Panc1 (cell line): ENCODE results near the gene CPM. TPM values are rescaled to one million over a fixed set of nuclear protein-coding genes. Genes with fewer than 3 reads are reported as not detected.

ENCODE experiments used
- ATAC-seq: fragments of 200-7000 bp; cut with Tn5 transposase; 2 replicates; pipeline ENCODE4 v1.9.1; 2020; ENCODE audit warnings: mild to moderate bottlenecking, moderate library complexity
- BruUV-seq: library from RNA; stranded (reverse); fragments of 400-500 nt; replicated peaks from 2 replicates; lab custom pipeline; 2021; lab: Mats Ljungman, UMichigan
- CTCF ChIA-PET: fragments of 300-600 bp; sonication (Branson Sonifier 250); formaldehyde crosslinking; loops from one replicate; lab custom pipeline; 2022; ENCODE audit warnings: antibody characterized with exemption; lab: Charles Lee
- POLR2A ChIA-PET: fragments of 300-600 bp; sonication (Branson Sonifier 250); formaldehyde crosslinking; loops from one replicate; lab custom pipeline; 2022; ENCODE audit warnings: antibody characterized with exemption; lab: Charles Lee
- DNase-seq: peaks from one replicate; pipeline ENCODE4 v3.0.0-alpha.2; 2010; ENCODE audit warnings: low read depth, low spot score
- H3K27ac ChIP-seq: 2 replicates; pipeline ENCODE4 v1.5.1; 2011; ENCODE audit warnings: mild to moderate bottlenecking, low read length, inconsistent platforms
- H3K27me3 ChIP-seq: fragments of 200-500 bp; sonication (Bioruptor generic); 2 replicates; pipeline ENCODE4 v1.6.0; 2014; ENCODE audit warnings: low read length, inconsistent platforms; ENCODE audit not compliant: control insufficient read depth, insufficient read depth
- H3K36me3 ChIP-seq: fragments of 200-500 bp; sonication (Bioruptor generic); 2 replicates; pipeline ENCODE4 v1.5.1; 2014; ENCODE audit warnings: inconsistent platforms, mild to moderate bottlenecking, low read length, moderate library complexity; ENCODE audit not compliant: control insufficient read depth, insufficient read depth
- H3K4me1 ChIP-seq: 2 replicates; pipeline ENCODE4 v1.5.1; 2011; ENCODE audit warnings: inconsistent platforms, mild to moderate bottlenecking, low read length, moderate library complexity; ENCODE audit not compliant: control insufficient read depth, insufficient read depth
- H3K4me3 ChIP-seq, 2 experiments: 2 replicates each; pipeline ENCODE4 v1.5.1; 2011 to 2012; ENCODE audit warnings: low read depth in 2 of 2, low read length in 2 of 2, mild to moderate bottlenecking in 2 of 2, inconsistent platforms in 1 of 2, moderate library complexity in 1 of 2
- H3K9me3 ChIP-seq: fragments of 200-500 bp; sonication (Bioruptor generic); 2 replicates; pipeline ENCODE4 v1.5.1; 2014; ENCODE audit warnings: low read depth, mild to moderate bottlenecking, inconsistent platforms, low read length, moderate library complexity; ENCODE audit not compliant: control insufficient read depth, insufficient read depth
- POLR2AphosphoS5 ChIP-seq: IDR thresholded peaks from 2 replicates; pipeline ENCODE4 v1.6.1; 2012; ENCODE audit warnings: mild to moderate bottlenecking, low read depth, low read length, moderate library complexity
- SIN3A ChIP-seq: IDR thresholded peaks from 2 replicates; pipeline ENCODE4 v1.6.1; 2012; ENCODE audit warnings: low read depth, mild to moderate bottlenecking, low read length, moderate library complexity, borderline replicate concordance; ENCODE audit not compliant: insufficient read depth
- TCF7L2 ChIP-seq: IDR thresholded peaks from 2 replicates; pipeline ENCODE4 v1.6.1; 2011; ENCODE audit warnings: mild to moderate bottlenecking, low read depth, low read length, inconsistent platforms
- in situ Hi-C: cut with HindIII; loops from 2 replicates; pipeline ENCODE4 v1.10.0; 2016; ENCODE audit warnings: low sequenced_read_pairs, low pct_unique_long_range_greater_than_20kb
- intact Hi-C: fragments of 100-400 bp; cut with micrococcal nuclease; formaldehyde crosslinking; loops from one replicate; pipeline ENCODE4 v1.10.0; 2022; ENCODE audit not compliant: unreplicated experiment
- total RNA-seq: library from RNA; stranded (reverse); gene quantifications from one replicate; pipeline ENCODE4 v1.2.1, GENCODE V29; 2021; ENCODE audit not compliant: unreplicated experiment
- TF ChIP-seq, protein P1 (sequence below): fragments of 450-650 bp; IDR thresholded peaks from 2 replicates; pipeline ENCODE4 v1.5.1; 2017; ENCODE audit warnings: mild to moderate bottlenecking
- TF ChIP-seq, protein P2 (sequence below), 2 experiments: IDR thresholded peaks; 2 replicates each; pipeline ENCODE4 v1.6.1; 2011 to 2012; ENCODE audit warnings: low read depth in 2 of 2, control low read depth in 1 of 2, low read length in 1 of 2, mild to moderate bottlenecking in 1 of 2, moderate library complexity in 1 of 2; ENCODE audit not compliant: insufficient read depth in 1 of 2

The CPM gene
- total RNA-seq, 1 experiment from 2014 or later, result 11.2 TPM

DNA sequence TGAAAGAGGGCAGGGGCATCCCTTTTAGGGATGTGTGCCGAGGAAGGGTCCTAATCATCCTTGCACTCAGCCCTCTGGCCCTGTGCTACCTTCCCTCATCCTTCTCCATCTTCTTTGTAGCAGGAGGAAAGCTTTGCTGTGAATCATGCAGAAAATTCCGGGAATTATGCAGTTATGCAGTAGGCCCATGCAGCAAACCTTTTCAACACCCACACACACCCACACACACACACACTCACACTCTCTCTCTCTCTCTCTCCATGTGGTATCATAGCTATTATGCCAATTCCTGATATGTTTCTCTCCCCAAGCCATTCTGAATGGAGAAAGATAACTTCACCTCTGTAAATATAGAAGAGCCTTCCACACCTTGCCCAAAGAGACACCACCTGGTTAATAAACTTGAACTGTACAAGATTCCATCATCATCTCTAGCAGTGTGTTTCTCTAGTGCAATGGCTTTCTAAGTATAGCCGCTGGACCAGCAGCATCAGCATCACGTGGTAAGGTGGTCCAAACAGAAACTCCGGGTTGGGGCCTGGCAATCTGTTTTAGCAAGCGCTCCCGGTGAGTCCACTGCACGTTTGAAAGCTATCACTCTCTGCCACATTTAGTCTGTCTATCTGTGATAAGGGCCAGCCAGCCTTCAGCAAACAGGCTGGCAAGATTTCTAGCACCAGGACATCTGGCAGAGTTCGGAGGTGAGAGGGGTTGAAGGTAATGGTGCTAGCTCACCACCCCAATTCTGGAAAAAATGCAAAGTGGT lies 67.4 kb downstream of the CPM start:
- intact Hi-C loops, result loop anchor here (2.0 kb wide), 1 partner anchor 205 kb away; no protein-coding TSS in a partner anchor
- DNase-seq (no peak), ATAC-seq (no peak)
- TF ChIP-seq POLR2AphosphoS5 (no peak), SIN3A (no peak), TCF7L2 (no peak)
- TF ChIP-seq, protein P1, sequence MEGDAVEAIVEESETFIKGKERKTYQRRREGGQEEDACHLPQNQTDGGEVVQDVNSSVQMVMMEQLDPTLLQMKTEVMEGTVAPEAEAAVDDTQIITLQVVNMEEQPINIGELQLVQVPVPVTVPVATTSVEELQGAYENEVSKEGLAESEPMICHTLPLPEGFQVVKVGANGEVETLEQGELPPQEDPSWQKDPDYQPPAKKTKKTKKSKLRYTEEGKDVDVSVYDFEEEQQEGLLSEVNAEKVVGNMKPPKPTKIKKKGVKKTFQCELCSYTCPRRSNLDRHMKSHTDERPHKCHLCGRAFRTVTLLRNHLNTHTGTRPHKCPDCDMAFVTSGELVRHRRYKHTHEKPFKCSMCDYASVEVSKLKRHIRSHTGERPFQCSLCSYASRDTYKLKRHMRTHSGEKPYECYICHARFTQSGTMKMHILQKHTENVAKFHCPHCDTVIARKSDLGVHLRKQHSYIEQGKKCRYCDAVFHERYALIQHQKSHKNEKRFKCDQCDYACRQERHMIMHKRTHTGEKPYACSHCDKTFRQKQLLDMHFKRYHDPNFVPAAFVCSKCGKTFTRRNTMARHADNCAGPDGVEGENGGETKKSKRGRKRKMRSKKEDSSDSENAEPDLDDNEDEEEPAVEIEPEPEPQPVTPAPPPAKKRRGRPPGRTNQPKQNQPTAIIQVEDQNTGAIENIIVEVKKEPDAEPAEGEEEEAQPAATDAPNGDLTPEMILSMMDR, result no peak
- TF ChIP-seq, protein P2, sequence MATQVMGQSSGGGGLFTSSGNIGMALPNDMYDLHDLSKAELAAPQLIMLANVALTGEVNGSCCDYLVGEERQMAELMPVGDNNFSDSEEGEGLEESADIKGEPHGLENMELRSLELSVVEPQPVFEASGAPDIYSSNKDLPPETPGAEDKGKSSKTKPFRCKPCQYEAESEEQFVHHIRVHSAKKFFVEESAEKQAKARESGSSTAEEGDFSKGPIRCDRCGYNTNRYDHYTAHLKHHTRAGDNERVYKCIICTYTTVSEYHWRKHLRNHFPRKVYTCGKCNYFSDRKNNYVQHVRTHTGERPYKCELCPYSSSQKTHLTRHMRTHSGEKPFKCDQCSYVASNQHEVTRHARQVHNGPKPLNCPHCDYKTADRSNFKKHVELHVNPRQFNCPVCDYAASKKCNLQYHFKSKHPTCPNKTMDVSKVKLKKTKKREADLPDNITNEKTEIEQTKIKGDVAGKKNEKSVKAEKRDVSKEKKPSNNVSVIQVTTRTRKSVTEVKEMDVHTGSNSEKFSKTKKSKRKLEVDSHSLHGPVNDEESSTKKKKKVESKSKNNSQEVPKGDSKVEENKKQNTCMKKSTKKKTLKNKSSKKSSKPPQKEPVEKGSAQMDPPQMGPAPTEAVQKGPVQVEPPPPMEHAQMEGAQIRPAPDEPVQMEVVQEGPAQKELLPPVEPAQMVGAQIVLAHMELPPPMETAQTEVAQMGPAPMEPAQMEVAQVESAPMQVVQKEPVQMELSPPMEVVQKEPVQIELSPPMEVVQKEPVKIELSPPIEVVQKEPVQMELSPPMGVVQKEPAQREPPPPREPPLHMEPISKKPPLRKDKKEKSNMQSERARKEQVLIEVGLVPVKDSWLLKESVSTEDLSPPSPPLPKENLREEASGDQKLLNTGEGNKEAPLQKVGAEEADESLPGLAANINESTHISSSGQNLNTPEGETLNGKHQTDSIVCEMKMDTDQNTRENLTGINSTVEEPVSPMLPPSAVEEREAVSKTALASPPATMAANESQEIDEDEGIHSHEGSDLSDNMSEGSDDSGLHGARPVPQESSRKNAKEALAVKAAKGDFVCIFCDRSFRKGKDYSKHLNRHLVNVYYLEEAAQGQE (IDR thresholded peaks at IDR 0.05; ENCODE audit: insufficient read depth in 1 of 2, low read depth in 2 of 2, low read length in 1 of 2), result no peak
- H3K36me3 ChIP-seq, result no peaks in the 10 kb centered on the region
- H3K4me3 ChIP-seq, result no peak overlapping the region
- no peaks in the 10 kb centered on the region for H3K27me3 ChIP-seq
- no peak overlapping the region for H3K27ac ChIP-seq
- BruUV-seq, result no TSS peak
- ChIA-PET CTCF (no interaction called here), POLR2A (no interaction called here)
- H3K9me3 ChIP-seq, result no peaks in the 10 kb centered on the region
- in situ Hi-C loops, result no loop called here
- H3K4me1 ChIP-seq, result no peaks in the 10 kb centered on the region

DNA sequence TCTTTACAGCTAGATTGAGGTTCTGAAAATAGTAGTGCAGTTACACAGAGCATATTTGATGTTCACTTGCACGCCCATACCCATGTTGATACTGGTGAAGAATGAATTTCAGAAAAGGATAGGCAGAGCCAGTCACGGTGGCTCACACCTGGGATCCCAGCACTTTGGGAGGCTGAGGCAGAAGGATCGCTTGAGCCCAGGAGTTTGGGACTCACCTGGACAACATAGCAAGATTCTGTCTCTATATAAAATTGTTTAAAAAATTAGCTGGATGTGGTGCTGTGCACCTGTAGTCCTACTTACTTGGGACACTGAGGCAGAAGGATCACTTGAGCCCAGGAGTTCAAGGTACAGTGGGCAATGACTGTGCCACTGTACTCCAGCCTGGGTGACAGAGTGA lies 68.4 kb downstream of the CPM start:
- H3K27me3 ChIP-seq, result no peaks in the 10 kb centered on the region
- no peak overlapping the region for H3K27ac ChIP-seq
- ATAC-seq (no peak), DNase-seq (no peak)
- no peaks in the 10 kb centered on the region for H3K36me3 ChIP-seq
- intact Hi-C loops, result loop anchor here (2.0 to 5.0 kb wide), 3 partner anchors 206 to 388 kb away; no protein-coding TSS in a partner anchor
- TF ChIP-seq POLR2AphosphoS5 (no peak), SIN3A (no peak), TCF7L2 (no peak)
- TF ChIP-seq, protein P1, result no peak
- TF ChIP-seq, protein P2 (IDR thresholded peaks at IDR 0.05; ENCODE audit: insufficient read depth in 1 of 2, low read depth in 2 of 2, low read length in 1 of 2), result no peak
- in situ Hi-C loops, result no loop called here
- ChIA-PET CTCF (no interaction called here), POLR2A (no interaction called here)
- no peak overlapping the region for H3K4me3 ChIP-seq
- H3K9me3 ChIP-seq, result no peaks in the 10 kb centered on the region
- no TSS peak for BruUV-seq
- no peaks in the 10 kb centered on the region for H3K4me1 ChIP-seq
